22Rv1 (cell line): ENCODE measurements around the gene FARP1.

Experiments
- ZFX ChIP-seq: fragments of 450-650 bp; IDR thresholded peaks from 2 replicates; pipeline ENCODE4 v1.6.1; 2017; ENCODE audit warnings: antibody characterized with exemption, borderline replicate concordance
- TF ChIP-seq, protein P1 (sequence below): fragments of 450-650 bp; IDR thresholded peaks from 2 replicates; pipeline ENCODE4 v1.5.1; 2017; ENCODE audit warnings: mild to moderate bottlenecking

GRCh38 chr13:98443800-98444325, 301.0 kb downstream of the FARP1 start:
- TF ChIP-seq, protein P1, sequence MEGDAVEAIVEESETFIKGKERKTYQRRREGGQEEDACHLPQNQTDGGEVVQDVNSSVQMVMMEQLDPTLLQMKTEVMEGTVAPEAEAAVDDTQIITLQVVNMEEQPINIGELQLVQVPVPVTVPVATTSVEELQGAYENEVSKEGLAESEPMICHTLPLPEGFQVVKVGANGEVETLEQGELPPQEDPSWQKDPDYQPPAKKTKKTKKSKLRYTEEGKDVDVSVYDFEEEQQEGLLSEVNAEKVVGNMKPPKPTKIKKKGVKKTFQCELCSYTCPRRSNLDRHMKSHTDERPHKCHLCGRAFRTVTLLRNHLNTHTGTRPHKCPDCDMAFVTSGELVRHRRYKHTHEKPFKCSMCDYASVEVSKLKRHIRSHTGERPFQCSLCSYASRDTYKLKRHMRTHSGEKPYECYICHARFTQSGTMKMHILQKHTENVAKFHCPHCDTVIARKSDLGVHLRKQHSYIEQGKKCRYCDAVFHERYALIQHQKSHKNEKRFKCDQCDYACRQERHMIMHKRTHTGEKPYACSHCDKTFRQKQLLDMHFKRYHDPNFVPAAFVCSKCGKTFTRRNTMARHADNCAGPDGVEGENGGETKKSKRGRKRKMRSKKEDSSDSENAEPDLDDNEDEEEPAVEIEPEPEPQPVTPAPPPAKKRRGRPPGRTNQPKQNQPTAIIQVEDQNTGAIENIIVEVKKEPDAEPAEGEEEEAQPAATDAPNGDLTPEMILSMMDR: no peak
- TF ChIP-seq ZFX: no peak
